Right atrium auricular region (tissue), 2 donors: ENCODE data around the gene NFIX. TPM values are rescaled to one million over a fixed set of nuclear protein-coding genes. Genes with fewer than 3 reads are reported as not detected.

Experiments
- DNase-seq: peaks from one replicate; pipeline ENCODE4 v3.0.0-alpha.2; 2019; ENCODE audit warnings: low spot score
- H3K27ac ChIP-seq, 2 donors: fragments of 200-600 bp; sonication (generic); 1 replicate in 1 of 2; 2 replicates in 1 of 2; pipeline ENCODE4 v1.5.1; 2016 to 2019
- H3K27me3 ChIP-seq, 2 donors: fragments of 200-600 bp; sonication (generic); one replicate each; pipeline versions ENCODE4 v1.5.1 to v1.6.0; 2017 to 2019
- H3K36me3 ChIP-seq: fragments of 200-600 bp; sonication (generic); one replicate; pipeline ENCODE4 v1.5.1; 2016
- H3K4me1 ChIP-seq, 2 donors: fragments of 200-600 bp; sonication (generic); one replicate each; pipeline versions ENCODE4 v1.5.1 to v1.6.0; 2017 to 2019
- H3K4me3 ChIP-seq, 2 donors: fragments of 200-600 bp; sonication (generic); 1 replicate in 1 of 2; 2 replicates in 1 of 2; pipeline ENCODE4 v1.5.1; 2017 to 2019; ENCODE audit warnings: mild to moderate bottlenecking in 1 of 2, moderate library complexity in 1 of 2
- H3K9me3 ChIP-seq, 2 donors: fragments of 200-600 bp; sonication (generic); one replicate each; pipeline ENCODE4 v1.5.1; 2019
- CTCF ChIP-seq, 2 donors: fragments of 200-600 bp; sonication (generic); IDR thresholded peaks; one replicate each; pipeline ENCODE4 v1.5.1; 2019; ENCODE audit warnings: antibody characterized with exemption in 2 of 2
- total RNA-seq, 2 donors: library from RNA; depleted of rRNA; stranded (reverse); fragments of >200 nt; gene quantifications; one replicate each; pipeline ENCODE4 v1.1.0, GENCODE V29; 2016

NFIX gene
- total RNA-seq, 2 donors from 2014 or later, result 56.5 to 69.8 TPM

- TF ChIP-seq CTCF (IDR thresholded peaks at IDR 0.05), result no peak
- peaks cover 0 to 89% of the 10 kb centered on the region in 2 donors for H3K4me1 ChIP-seq
- no peak for DNase-seq
- no peaks in the 10 kb centered on the region for H3K27me3 ChIP-seq
- H3K36me3 ChIP-seq, result no peaks in the 10 kb centered on the region
- peak overlapping the region; percentile 93 to 98 for H3K27ac ChIP-seq
- H3K9me3 ChIP-seq, result no peaks in the 10 kb centered on the region
- peak overlapping the region in 1 of 2 donors; percentile 5 for H3K4me3 ChIP-seq
These were observed 21.5 kb downstream of the NFIX start for GRCh38 chr19:13016628-13017305.

GRCh38 chr19:13017306-13018034 lies 22.2 kb downstream of the NFIX start:
- Histone ChIP-seq H3K4me3 (peak overlapping the region in 1 of 2 donors; percentile 1), H3K36me3 (no peaks in the 10 kb centered on the region), H3K27me3 (no peaks in the 10 kb centered on the region), H3K4me1 (peaks cover 0 to 89% of the 10 kb centered on the region in 2 donors), H3K27ac (peak overlapping the region; percentile 93 to 98), H3K9me3 (no peaks in the 10 kb centered on the region)
- TF ChIP-seq CTCF (IDR thresholded peaks at IDR 0.05), result no peak
- DNase-seq, result no peak

GRCh38 chr19:13018035-13018914 lies 23.0 kb downstream of the NFIX start:
- H3K27ac ChIP-seq, result peak overlapping the region; percentile 93 to 98
- peak overlapping the region in 1 of 2 donors; percentile 1 for H3K4me3 ChIP-seq
- no peak for DNase-seq
- no peak for TF ChIP-seq CTCF (IDR thresholded peaks at IDR 0.05)
- H3K9me3 ChIP-seq, result no peaks in the 10 kb centered on the region
- no peaks in the 10 kb centered on the region for H3K36me3 ChIP-seq
- no peaks in the 10 kb centered on the region for H3K27me3 ChIP-seq
- peaks cover 0 to 84% of the 10 kb centered on the region in 2 donors for H3K4me1 ChIP-seq

GRCh38 chr19:13019332-13019731 lies 24.1 kb downstream of the NFIX start:
- Histone ChIP-seq H3K9me3 (no peaks in the 10 kb centered on the region), H3K4me3 (no peak overlapping the region), H3K27ac (peak overlapping the region; percentile 93 to 98), H3K36me3 (no peaks in the 10 kb centered on the region), H3K4me1 (peaks cover 0 to 84% of the 10 kb centered on the region in 2 donors), H3K27me3 (no peaks in the 10 kb centered on the region)
- TF ChIP-seq CTCF (IDR thresholded peaks at IDR 0.05), result no peak
- DNase-seq, result no peak

GRCh38 chr19:13020002-13020414 lies 24.7 kb downstream of the NFIX start:
- no peaks in the 10 kb centered on the region for H3K27me3 ChIP-seq
- no peaks in the 10 kb centered on the region for H3K9me3 ChIP-seq
- H3K27ac ChIP-seq, result peak overlapping the region; percentile 93 to 98
- no peak overlapping the region for H3K4me3 ChIP-seq
- H3K36me3 ChIP-seq, result no peaks in the 10 kb centered on the region
- no peak for DNase-seq
- no peak for TF ChIP-seq CTCF (IDR thresholded peaks at IDR 0.05)
- peaks cover 0 to 86% of the 10 kb centered on the region in 2 donors for H3K4me1 ChIP-seq
